MM.1S (cell line): ENCODE measurements around the gene CNOT2.

Experiments
- CTCF ChIP-seq: fragments of 300-600 bp; sonication (generic); IDR thresholded peaks from 2 replicates; pipeline ENCODE4 v1.5.1; 2016; ENCODE audit warnings: antibody characterized with exemption, low read length, mixed read lengths
- EZH2 ChIP-seq: fragments of 300-600 bp; sonication (generic); optimal IDR thresholded peaks from 2 replicates; pipeline ENCODE3; 2017; ENCODE audit warnings: low read depth, mild to moderate bottlenecking, antibody characterized with exemption, low read length, mixed read lengths
- EZH2phosphoT487 ChIP-seq: fragments of 300-600 bp; sonication (generic); IDR thresholded peaks from 2 replicates; pipeline ENCODE4 v1.6.1; 2018; ENCODE audit warnings: antibody characterized with exemption, low read length

- TF ChIP-seq CTCF (no peak), EZH2 (no peak), EZH2phosphoT487 (no peak)
Observed at GRCh38 chr12:70194076-70194475, 49.2 kb upstream of the CNOT2 start.
